ENCODE results near the gene TUBB2B.

Gene TUBB2B

DNA sequence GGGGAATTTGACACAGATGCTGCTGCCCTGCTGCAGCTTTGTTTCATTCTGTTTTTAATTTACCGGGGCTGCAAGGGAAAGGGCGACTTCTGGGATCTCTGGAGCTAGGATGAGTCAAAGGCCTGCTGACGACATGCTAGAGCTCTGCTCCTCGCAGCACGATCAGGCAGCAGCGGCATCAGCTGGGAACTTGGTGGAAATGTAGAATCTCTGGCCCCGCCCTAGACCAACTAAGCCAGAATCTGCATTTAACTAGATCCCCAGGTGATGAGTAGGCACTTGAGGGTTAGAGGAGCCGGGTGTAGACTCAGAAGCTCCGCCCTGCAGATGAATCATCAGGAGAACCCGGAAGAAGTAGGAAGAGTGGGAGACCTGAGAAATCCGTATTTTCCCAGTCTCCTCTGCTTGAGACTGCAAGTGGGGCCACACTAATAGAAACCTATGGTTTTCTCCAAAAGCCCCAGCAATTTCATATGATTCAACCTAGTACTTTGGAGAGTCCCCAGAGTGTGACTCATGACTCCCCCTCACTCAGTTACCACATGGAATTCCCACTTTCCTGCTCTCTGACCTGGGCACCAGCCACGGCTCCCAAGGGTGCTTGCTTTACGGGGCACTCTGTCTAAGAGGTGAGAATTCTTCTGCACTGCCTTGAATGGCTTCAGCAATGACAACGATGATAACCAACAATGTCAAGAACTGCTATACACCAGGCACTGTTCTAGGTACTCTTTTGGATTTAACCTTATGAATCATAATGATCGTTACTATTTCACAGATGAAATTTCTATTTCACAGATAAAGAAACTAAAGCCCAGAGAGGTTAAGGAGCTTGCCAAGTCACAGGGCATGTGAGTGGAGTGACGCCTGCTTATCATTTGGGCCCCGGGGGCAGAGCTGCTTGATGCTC lies 18.1 kb downstream of the TUBB2B start:
- H3K27ac ChIP-seq: peak overlapping the region in 1 of 2 donors; percentile 59
- TF ChIP-seq, protein P1, sequence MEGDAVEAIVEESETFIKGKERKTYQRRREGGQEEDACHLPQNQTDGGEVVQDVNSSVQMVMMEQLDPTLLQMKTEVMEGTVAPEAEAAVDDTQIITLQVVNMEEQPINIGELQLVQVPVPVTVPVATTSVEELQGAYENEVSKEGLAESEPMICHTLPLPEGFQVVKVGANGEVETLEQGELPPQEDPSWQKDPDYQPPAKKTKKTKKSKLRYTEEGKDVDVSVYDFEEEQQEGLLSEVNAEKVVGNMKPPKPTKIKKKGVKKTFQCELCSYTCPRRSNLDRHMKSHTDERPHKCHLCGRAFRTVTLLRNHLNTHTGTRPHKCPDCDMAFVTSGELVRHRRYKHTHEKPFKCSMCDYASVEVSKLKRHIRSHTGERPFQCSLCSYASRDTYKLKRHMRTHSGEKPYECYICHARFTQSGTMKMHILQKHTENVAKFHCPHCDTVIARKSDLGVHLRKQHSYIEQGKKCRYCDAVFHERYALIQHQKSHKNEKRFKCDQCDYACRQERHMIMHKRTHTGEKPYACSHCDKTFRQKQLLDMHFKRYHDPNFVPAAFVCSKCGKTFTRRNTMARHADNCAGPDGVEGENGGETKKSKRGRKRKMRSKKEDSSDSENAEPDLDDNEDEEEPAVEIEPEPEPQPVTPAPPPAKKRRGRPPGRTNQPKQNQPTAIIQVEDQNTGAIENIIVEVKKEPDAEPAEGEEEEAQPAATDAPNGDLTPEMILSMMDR (IDR thresholded peaks at IDR 0.05): no peak
- no peak overlapping the region for H3K4me3 ChIP-seq
- no peak for DNase-seq (ENCODE audit: low spot score)

DNA sequence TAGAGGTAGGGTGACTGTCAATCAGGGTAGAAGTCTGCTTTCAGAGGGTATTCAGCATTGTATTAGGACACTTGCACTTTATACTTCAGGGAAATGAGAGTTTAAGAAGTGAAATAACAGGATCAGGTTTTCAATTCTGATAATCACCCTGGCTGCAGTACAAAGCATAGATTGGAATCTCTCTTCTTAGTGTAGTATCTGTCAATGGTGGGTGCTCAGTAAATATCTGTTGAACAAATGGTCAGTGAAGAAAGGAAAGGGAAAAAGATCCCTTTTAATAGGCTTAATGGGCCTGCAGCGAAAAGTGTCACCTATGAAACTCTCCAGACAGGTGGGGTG lies 18.7 kb downstream of the TUBB2B start:
- Histone ChIP-seq H3K4me3 (peak overlapping the region; percentile 6), H3K27ac (peak overlapping the region; percentile 4 to 59)
- TF ChIP-seq, protein P1 (IDR thresholded peaks at IDR 0.05): no peak
- no peak for DNase-seq (ENCODE audit: low spot score)

DNA sequence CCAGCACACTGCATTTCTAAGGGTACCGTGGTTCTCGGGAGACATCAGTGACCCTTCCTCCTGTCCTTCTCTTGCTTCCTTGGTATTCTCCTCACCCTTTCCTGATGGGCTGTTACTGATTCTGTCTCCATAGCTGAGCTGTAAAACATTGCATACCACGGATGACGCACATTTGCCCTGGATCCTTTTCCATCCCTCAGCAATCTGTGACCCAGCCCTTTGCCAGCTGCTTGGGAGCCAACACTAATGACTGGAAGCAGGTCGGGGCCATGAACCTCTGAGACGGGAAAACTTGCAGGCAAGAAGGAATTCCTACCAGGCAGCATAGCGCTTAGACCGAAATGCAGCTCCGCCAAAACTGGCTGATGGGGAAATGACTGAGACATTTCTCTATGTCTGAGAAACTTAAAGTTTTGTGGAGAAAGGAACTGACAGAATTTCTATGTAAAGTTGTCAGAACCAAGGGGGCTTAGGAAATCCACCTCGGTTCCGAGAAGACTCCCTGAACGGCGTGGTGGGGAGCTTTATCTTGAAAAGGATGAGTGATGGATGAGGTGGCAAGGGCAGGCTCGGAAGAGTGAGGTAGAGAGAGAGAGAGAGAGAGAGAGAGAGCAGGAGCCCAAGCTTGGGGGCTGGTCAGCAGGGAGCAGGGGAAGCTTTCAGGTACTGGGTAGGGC lies 19.2 kb downstream of the TUBB2B start:
- TF ChIP-seq, protein P1 (IDR thresholded peaks at IDR 0.05): no peak
- peak overlapping the region; percentile 4 to 59 for H3K27ac ChIP-seq
- H3K4me3 ChIP-seq: peak overlapping the region; percentile 6
- peak; percentile 92 for DNase-seq (ENCODE audit: low spot score)

DNA sequence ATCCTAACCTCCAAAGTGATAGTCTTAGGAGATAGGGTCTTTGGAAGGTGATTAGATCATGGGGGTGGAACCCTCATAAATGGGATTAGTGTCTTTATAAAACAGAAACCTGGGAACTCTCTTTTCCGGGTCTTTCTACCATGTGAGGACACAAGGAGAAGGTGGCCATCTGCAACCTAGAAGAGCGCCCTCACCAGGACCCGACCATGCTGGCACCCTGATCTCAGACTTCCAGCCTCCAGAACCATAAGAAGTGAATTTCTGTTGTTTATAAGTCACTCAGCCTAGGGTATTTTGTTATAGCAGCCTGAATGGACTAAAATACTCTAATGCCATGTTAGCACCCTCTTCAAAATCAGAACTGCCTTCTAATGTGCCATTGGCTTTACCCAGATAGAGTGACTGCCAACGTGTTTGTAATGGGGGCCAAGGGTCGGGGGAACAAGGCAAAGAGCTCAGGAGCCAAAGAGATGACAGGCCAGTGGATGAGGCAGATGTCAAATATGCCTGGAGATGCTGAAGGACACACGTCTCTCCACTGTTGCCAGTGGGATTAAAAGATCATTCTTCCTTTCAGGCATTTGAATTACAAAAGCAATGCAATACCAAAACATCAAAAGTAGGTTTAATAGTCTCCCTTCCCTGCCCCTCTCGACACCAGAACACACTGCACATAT lies 21.0 kb downstream of the TUBB2B start:
- H3K27ac ChIP-seq: no peak overlapping the region
- TF ChIP-seq, protein P1 (IDR thresholded peaks at IDR 0.05): no peak
- H3K4me3 ChIP-seq: no peak overlapping the region
- DNase-seq (ENCODE audit: low spot score): no peak

DNA sequence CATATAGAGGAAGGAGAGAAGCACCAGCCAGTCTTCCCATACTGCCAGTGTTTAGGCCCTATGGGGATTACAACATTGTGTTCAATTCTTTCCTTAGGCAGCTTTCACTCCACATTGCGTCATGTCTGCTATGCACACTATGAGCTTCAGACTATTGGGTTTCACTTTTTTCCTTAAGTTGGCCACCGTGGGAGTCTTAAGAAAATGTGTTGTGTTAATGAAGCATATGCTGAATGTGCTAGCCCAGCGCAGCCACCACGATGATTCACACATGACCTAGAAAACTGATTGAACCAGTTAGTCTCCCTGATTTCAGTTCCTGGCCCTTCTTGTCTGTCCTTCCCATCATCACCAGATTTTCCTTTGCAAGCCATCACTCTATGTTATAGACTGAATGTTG lies 21.5 kb downstream of the TUBB2B start:
- no peak for DNase-seq (ENCODE audit: low spot score)
- Histone ChIP-seq H3K27ac (no peak overlapping the region), H3K4me3 (no peak overlapping the region)
- TF ChIP-seq, protein P1 (IDR thresholded peaks at IDR 0.05): no peak

DNA sequence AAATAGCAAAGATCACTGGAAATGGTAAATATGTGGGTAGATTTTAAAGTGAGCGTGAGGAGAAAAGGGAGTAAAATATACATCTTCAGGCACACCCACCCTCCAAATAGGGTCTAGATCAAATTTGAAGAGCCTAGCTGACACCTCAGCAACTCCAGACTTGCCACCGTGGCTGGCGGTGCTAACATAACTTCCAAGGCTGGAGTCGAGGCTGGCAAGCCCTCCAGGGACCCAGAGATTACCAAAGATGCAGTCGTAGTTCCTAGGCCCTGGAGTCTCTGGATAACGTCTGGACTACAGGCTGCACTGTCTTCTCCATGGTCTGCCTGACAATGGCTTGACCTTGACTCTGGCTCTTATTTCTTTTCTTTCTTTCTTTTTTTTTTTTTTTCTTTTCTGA lies 22.5 kb downstream of the TUBB2B start:
- no peak overlapping the region for H3K27ac ChIP-seq
- no peak overlapping the region for H3K4me3 ChIP-seq
- TF ChIP-seq, protein P1 (IDR thresholded peaks at IDR 0.05): no peak
- no peak for DNase-seq (ENCODE audit: low spot score)
